Kidney epithelial cell (primary cell): ENCODE measurements around the gene CHMP6. TPM values are rescaled to one million over a fixed set of nuclear protein-coding genes. Genes with fewer than 3 reads are reported as not detected.

ENCODE experiments used
- DNase-seq: peaks from one replicate; pipeline ENCODE4 v3.0.0-alpha.2; 2010; ENCODE audit warnings: low read depth
- H3K27me3 ChIP-seq: 2 replicates; pipeline ENCODE4 v1.6.0; 2011; ENCODE audit warnings: low read length; ENCODE audit not compliant: control insufficient read depth, insufficient read depth
- H3K36me3 ChIP-seq: 2 replicates; pipeline ENCODE4 v1.5.1; 2011; ENCODE audit warnings: low read length; ENCODE audit not compliant: control insufficient read depth, insufficient read depth
- H3K4me3 ChIP-seq: 2 replicates; pipeline ENCODE4 v1.5.1; 2011; ENCODE audit warnings: low read depth, mild to moderate bottlenecking, control low read depth, low read length
- CTCF ChIP-seq: IDR thresholded peaks from 2 replicates; pipeline ENCODE4 v1.5.1; 2011; ENCODE audit warnings: mild to moderate bottlenecking, moderate library complexity, low read length, control low read depth, inconsistent platforms; ENCODE audit not compliant: insufficient read depth, poor library complexity, severe bottlenecking
- total RNA-seq: library from RNA; depleted of rRNA; stranded (reverse); fragments of >200 nt; gene quantifications from 2 replicates; pipeline ENCODE4 v1.2.3, GENCODE V29; 2015

Gene CHMP6
- total RNA-seq, 1 donor from 2014 or later, result 26.6 TPM

GRCh38 chr17:81040791-81041337 is 49.2 kb downstream of the CHMP6 start:
- Histone ChIP-seq H3K4me3 (no peak overlapping the region), H3K36me3 (no peaks in the 10 kb centered on the region), H3K27me3 (no peaks in the 10 kb centered on the region)
- TF ChIP-seq CTCF, result peak; percentile 57
- DNase-seq, result no peak

DNA sequence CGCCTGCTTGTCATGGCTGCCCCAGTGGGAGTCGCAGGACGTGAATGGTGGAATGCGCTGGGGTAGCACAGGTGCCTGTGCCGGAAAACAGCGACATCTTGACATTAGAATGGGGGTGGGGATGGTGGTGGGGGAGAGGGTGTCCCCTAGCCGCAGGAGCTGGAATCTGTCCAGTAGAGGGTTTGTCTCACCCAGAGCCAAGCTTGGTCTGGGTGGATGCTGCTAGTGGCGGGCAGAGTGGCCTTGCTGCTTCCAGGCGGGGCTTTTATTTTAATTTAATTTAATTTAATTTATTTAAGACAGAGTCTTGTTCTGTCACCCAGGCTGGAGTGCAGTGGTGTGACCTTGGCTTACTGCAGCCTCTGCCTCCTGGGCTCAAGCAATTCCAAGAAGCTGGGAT is 51.0 kb downstream of the CHMP6 start:
- no peaks in the 10 kb centered on the region for H3K27me3 ChIP-seq
- no peak overlapping the region for H3K4me3 ChIP-seq
- DNase-seq, result no peak
- H3K36me3 ChIP-seq, result no peaks in the 10 kb centered on the region
- TF ChIP-seq CTCF, result no peak

DNA sequence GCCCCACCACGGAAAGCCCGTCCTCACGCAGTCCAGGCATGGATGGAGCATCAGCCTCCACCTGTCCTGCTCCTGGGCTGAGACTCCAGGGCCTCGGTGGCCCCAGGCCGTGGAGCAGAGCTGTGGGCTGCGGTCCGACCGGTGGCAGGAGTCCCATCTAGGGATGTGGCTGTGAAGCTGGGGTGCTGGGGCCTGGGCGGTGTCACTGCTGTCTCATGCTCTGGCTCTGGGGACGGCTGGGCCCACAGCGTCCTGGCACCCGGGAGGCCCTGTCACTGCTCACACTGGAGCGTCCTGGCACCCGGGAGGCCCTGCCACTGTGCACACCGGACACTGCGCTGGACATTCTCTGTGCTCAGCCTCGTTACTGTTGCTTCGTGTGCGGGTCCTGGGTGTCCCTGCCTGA is 51.7 kb downstream of the CHMP6 start:
- DNase-seq, result no peak
- no peaks in the 10 kb centered on the region for H3K27me3 ChIP-seq
- no peak for TF ChIP-seq CTCF
- H3K4me3 ChIP-seq, result no peak overlapping the region
- H3K36me3 ChIP-seq, result no peaks in the 10 kb centered on the region

- Histone ChIP-seq H3K36me3 (no peaks in the 10 kb centered on the region), H3K27me3 (no peaks in the 10 kb centered on the region), H3K4me3 (no peak overlapping the region)
- peak; percentile 90 for DNase-seq
- no peak for TF ChIP-seq CTCF
These were observed 52.2 kb downstream of the CHMP6 start for GRCh38 chr17:81043725-81044427.

GRCh38 chr17:81044428-81044763 is 52.8 kb downstream of the CHMP6 start:
- TF ChIP-seq CTCF, result no peak
- DNase-seq, result no peak
- no peak overlapping the region for H3K4me3 ChIP-seq
- H3K27me3 ChIP-seq, result no peaks in the 10 kb centered on the region
- H3K36me3 ChIP-seq, result no peaks in the 10 kb centered on the region
